ENCODE results near the gene TRPV5. TPM values are rescaled to one million over a fixed set of nuclear protein-coding genes. Genes with fewer than 3 reads are reported as not detected.

TRPV5 gene
- total and polyA plus RNA-seq, 2 donors (not counting 1 experiment from before 2014, with no cell fraction given): not detected

- no peak for TF ChIP-seq EZH2 (IDR thresholded peaks at IDR 0.05; ENCODE audit: low read length, missing control alignments)
- no peak for TF ChIP-seq CTCF (conservative IDR thresholded peaks at IDR 0.05 in 1 of 2, IDR thresholded peaks at IDR 0.05 in 1 of 2; ENCODE audit: low read depth in 1 of 2, low read length in 2 of 2)
- Histone ChIP-seq H4K20me1 (ENCODE audit: control insufficient read depth, extremely low read depth, insufficient read depth, low read length) (no peaks in the 10 kb centered on the region), H3K27ac (ENCODE audit: insufficient read depth, low read length) (no peak overlapping the region), H3K9me3 (ENCODE audit: control insufficient read depth, insufficient read depth, low read depth, low read length) (no peaks in the 10 kb centered on the region), H3K27me3 (ENCODE audit: control insufficient read depth, insufficient read depth, low read length) (no peaks in the 10 kb centered on the region), H3K4me2 (ENCODE audit: extremely low read depth, insufficient read depth, low read length) (no peak overlapping the region), H3K4me3 (replicated peaks in 1 of 4; ENCODE audit: control extremely low read depth in 1 of 4, insufficient read depth in 1 of 4, low read depth in 3 of 4, low read length in 4 of 4) (no peak overlapping the region), H3K36me3 (ENCODE audit: control insufficient read depth, insufficient read depth, low read length) (no peaks in the 10 kb centered on the region), H2AFZ (ENCODE audit: low read length) (no peak overlapping the region), H3K9ac (ENCODE audit: insufficient read depth, low read length) (no peak overlapping the region), H3K79me2 (ENCODE audit: control insufficient read depth, insufficient read depth, low read length) (no peaks in the 10 kb centered on the region), H3K4me1 (ENCODE audit: control insufficient read depth, extremely low read depth, insufficient read depth, low read length) (no peaks in the 10 kb centered on the region)
- no peak for DNase-seq (ENCODE audit: low read depth in 2 of 2)
Observed at GRCh38 chr7:142872106-142872675, 61.4 kb downstream of the TRPV5 start.

GRCh38 chr7:142871260-142872105 lies 62.1 kb downstream of the TRPV5 start:
- H3K4me2 ChIP-seq (ENCODE audit: extremely low read depth, insufficient read depth, low read length): no peak overlapping the region
- no peaks in the 10 kb centered on the region for H3K36me3 ChIP-seq (ENCODE audit: control insufficient read depth, insufficient read depth, low read length)
- no peak overlapping the region for H3K27ac ChIP-seq (ENCODE audit: insufficient read depth, low read length)
- H3K9ac ChIP-seq (ENCODE audit: insufficient read depth, low read length): no peak overlapping the region
- H3K4me3 ChIP-seq (replicated peaks in 1 of 4; ENCODE audit: control extremely low read depth in 1 of 4, insufficient read depth in 1 of 4, low read depth in 3 of 4, low read length in 4 of 4): no peak overlapping the region
- H3K27me3 ChIP-seq (ENCODE audit: control insufficient read depth, insufficient read depth, low read length): no peaks in the 10 kb centered on the region
- no peaks in the 10 kb centered on the region for H3K4me1 ChIP-seq (ENCODE audit: control insufficient read depth, extremely low read depth, insufficient read depth, low read length)
- no peaks in the 10 kb centered on the region for H4K20me1 ChIP-seq (ENCODE audit: control insufficient read depth, extremely low read depth, insufficient read depth, low read length)
- TF ChIP-seq CTCF (conservative IDR thresholded peaks at IDR 0.05 in 1 of 2, IDR thresholded peaks at IDR 0.05 in 1 of 2; ENCODE audit: low read depth in 1 of 2, low read length in 2 of 2) (no peak), EZH2 (IDR thresholded peaks at IDR 0.05; ENCODE audit: low read length, missing control alignments) (no peak)
- H3K9me3 ChIP-seq (ENCODE audit: control insufficient read depth, insufficient read depth, low read depth, low read length): no peaks in the 10 kb centered on the region
- no peak for DNase-seq (ENCODE audit: low read depth in 2 of 2)
- no peaks in the 10 kb centered on the region for H3K79me2 ChIP-seq (ENCODE audit: control insufficient read depth, insufficient read depth, low read length)
- no peak overlapping the region for H2AFZ ChIP-seq (ENCODE audit: low read length)

GRCh38 chr7:142870566-142871259 lies 62.8 kb downstream of the TRPV5 start:
- no peaks in the 10 kb centered on the region for H3K27me3 ChIP-seq (ENCODE audit: control insufficient read depth, insufficient read depth, low read length)
- no peaks in the 10 kb centered on the region for H3K79me2 ChIP-seq (ENCODE audit: control insufficient read depth, insufficient read depth, low read length)
- no peak overlapping the region for H3K4me2 ChIP-seq (ENCODE audit: extremely low read depth, insufficient read depth, low read length)
- H4K20me1 ChIP-seq (ENCODE audit: control insufficient read depth, extremely low read depth, insufficient read depth, low read length): no peaks in the 10 kb centered on the region
- no peak overlapping the region for H3K4me3 ChIP-seq (replicated peaks in 1 of 4; ENCODE audit: control extremely low read depth in 1 of 4, insufficient read depth in 1 of 4, low read depth in 3 of 4, low read length in 4 of 4)
- no peak overlapping the region for H3K27ac ChIP-seq (ENCODE audit: insufficient read depth, low read length)
- H2AFZ ChIP-seq (ENCODE audit: low read length): no peak overlapping the region
- TF ChIP-seq CTCF (conservative IDR thresholded peaks at IDR 0.05 in 1 of 2, IDR thresholded peaks at IDR 0.05 in 1 of 2; ENCODE audit: low read depth in 1 of 2, low read length in 2 of 2): no peak
- no peak for TF ChIP-seq EZH2 (IDR thresholded peaks at IDR 0.05; ENCODE audit: low read length, missing control alignments)
- DNase-seq (ENCODE audit: low read depth in 2 of 2): no peak
- H3K36me3 ChIP-seq (ENCODE audit: control insufficient read depth, insufficient read depth, low read length): no peaks in the 10 kb centered on the region
- no peaks in the 10 kb centered on the region for H3K9me3 ChIP-seq (ENCODE audit: control insufficient read depth, insufficient read depth, low read depth, low read length)
- H3K4me1 ChIP-seq (ENCODE audit: control insufficient read depth, extremely low read depth, insufficient read depth, low read length): no peaks in the 10 kb centered on the region
- no peak overlapping the region for H3K9ac ChIP-seq (ENCODE audit: insufficient read depth, low read length)

Data from fibroblast of lung (primary cell).